Esophagus squamous epithelium (tissue), 5 donors: Measurements from ENCODE around the gene PGLYRP2. TPM values are rescaled to one million over a fixed set of nuclear protein-coding genes. Genes with fewer than 3 reads are reported as not detected.
A peak's percentile ranks its signal among the peaks of the same experiment; 100 is the strongest.

Source experiments
- DNase-seq: peaks from one replicate; lab custom pipeline; 2025; lab: John Stamatoyannopoulos, UW
- H3K27ac ChIP-seq, 4 donors: fragments of 200-600 bp; sonication (generic); one replicate each; pipeline ENCODE4 v1.5.1; 2016 to 2019; ENCODE audit warnings: mild to moderate bottlenecking in 1 of 4
- H3K27me3 ChIP-seq, 4 donors: fragments of 200-600 bp; sonication (generic); 1 replicate in 3 of 4; 2 replicates in 1 of 4; pipeline versions ENCODE4 v1.5.1 to v1.6.0; 2017 to 2021; ENCODE audit warnings: antibody characterized with exemption in 1 of 4
- H3K36me3 ChIP-seq, 3 donors: fragments of 200-600 bp; sonication (generic); one replicate each; pipeline ENCODE4 v1.5.1; 2016 to 2019
- H3K4me1 ChIP-seq, 3 donors: fragments of 200-600 bp; sonication (generic); one replicate each; pipeline ENCODE4 v1.5.1; 2017 to 2019
- H3K4me3 ChIP-seq, 4 donors: fragments of 200-600 bp; sonication (generic); 1 replicate in 3 of 4; 2 replicates in 1 of 4; pipeline ENCODE4 v1.5.1; 2016 to 2019; ENCODE audit warnings: mild to moderate bottlenecking in 2 of 4, moderate library complexity in 1 of 4
- H3K9me3 ChIP-seq, 3 donors: fragments of 200-600 bp; sonication (generic); one replicate each; pipeline ENCODE4 v1.5.1; 2016 to 2019
- CTCF ChIP-seq, 6 experiments: fragments of 450-650 bp in 4 of 6; fragments of 200-600 bp in 2 of 6; sonication (generic) in 2 of 6; IDR thresholded peaks; one replicate each; pipeline ENCODE4 v1.5.1; 2016 to 2019; ENCODE audit warnings: antibody characterized with exemption in 6 of 6, mild to moderate bottlenecking in 4 of 6, moderate library complexity in 4 of 6
- POLR2A ChIP-seq, 4 donors: fragments of 450-650 bp; IDR thresholded peaks; one replicate each; pipeline ENCODE4 v1.6.1; 2017; ENCODE audit warnings: antibody characterized with exemption in 4 of 4, mild to moderate bottlenecking in 4 of 4, moderate library complexity in 3 of 4
- WGBS, 2 donors: methylation state at CpG; one replicate each; pipeline ENCODE4 v1.1.5; 2018; 5-methylcytosine and 5-hydroxymethylcytosine counted together
- intact Hi-C: fragments of 100-400 bp; cut with DNase I; formaldehyde crosslinking; loops from one replicate; pipeline ENCODE4 v1.15.0; 2022
- total RNA-seq, 4 donors: library from RNA; depleted of rRNA; stranded (reverse); fragments of >200 nt; gene quantifications; one replicate each; pipeline ENCODE4 v1.1.0, GENCODE V29; 2016
- donor health status: DM: yes; HTN: yes; CAD: no.

Gene PGLYRP2
- total RNA-seq, 4 donors from 2014 or later = not detected

DNA sequence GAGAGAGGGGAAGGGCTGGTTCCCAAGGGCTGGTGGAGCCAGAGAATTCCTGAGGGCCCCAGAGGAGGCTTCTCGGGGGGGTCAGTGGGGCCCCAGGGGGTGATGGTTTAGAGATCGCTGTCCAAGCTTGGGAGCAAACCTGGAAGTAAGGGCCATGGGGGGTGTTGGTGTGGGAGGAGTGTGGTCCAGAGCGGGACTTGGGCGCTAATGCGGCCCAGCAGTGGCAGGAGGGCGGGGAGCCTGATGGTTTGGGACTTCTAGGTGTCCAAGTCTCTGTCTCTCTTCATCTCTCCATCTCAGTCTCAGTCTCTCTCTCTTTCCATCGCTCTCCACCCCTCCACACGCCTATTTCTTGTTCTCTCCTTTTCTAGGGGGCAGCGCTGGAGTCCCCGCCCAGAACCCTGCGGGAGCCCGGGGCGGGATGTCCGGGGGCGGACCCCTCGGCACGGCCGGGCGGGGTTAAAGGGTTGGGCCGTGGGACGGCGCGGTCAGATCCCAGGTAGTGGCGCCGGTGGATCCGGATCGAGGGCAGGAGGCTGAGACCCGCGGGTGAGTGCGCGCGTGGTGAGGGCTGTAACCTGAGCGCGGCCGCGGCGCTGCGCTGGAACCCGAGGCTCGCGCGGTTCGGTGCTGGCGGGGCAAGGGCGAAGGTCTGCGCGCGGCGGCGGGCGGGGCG, 28.9 kb upstream of the PGLYRP2 start, which contains the start of gene CYP4F22:
TSS of gene CYP4F22 (plus strand) at position 491 of the 676 bp plus-strand sequence. CDS start 16,812 bp downstream, outside the sequence.
- H3K27ac ChIP-seq = peak within 1 kb of the TSS in 2 of 4 donors; percentile 83 to 85
- H3K27me3 ChIP-seq = peaks cover 0 to 79% (median 4%) of the 10 kb centered on the region in 4 donors
- H3K9me3 ChIP-seq = no peaks in the 10 kb centered on the region
- TF ChIP-seq CTCF (IDR thresholded peaks at IDR 0.05) (no peak), POLR2A (IDR thresholded peaks at IDR 0.05) (no peak)
- no peaks in the 10 kb centered on the region for H3K36me3 ChIP-seq
- intact Hi-C loops = no loop called here
- H3K4me3 ChIP-seq = peak within 1 kb of the TSS; percentile 12 to 56 (median 36)
- 8 to 14% methylated on average over 17 to 24 of the region's 52 CpGs for WGBS, 2 donors
- H3K4me1 ChIP-seq = peaks cover 4 to 44% (median 7%) of the 10 kb centered on the region in 3 donors
- DNase-seq = no peak

DNA sequence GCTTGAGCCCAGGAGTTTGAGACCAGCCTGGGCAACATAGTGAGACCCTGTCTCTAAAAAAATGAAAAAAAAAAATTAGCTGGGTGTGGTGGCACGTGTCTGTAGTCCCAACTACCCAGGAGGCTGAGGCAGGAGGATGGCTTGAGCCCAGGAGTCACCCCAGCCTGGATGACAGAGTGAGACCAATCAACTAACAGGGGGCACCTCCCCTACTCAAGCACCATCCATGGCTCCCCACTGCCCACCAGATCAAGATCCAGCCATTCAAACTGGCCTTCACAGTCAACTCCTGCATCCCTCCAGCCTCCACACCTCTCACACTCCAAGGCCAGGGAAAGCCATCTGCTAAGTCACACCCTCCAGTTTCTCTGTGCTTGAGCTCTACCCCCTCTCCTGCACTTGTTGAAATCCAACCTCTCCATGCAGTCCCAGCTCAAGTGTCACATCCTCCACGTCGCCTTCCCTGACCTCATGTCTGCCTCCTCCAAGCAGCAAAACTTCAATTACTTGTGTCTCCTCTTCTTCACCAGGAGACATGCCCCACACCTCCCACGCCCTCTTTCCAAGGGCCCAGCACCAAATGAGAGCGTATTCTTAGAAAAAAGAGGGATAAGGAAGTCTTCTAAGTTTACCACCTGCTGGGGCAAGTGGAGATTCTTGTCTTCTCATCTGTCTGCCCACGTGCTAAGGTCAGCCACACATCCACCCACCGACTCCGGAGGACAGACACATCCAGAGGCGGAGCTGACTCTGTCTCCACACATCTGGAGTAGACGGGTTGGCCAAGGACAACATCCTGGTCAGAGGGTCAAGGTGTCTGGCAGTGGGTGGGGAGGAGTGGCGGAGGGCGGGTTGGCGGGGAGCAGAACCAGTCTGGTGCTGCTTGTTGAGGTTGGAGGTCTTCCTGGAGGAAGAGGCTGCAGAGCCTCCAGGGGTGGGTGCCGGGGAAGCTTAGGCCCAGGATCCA, 28.1 kb upstream of the PGLYRP2 start:
- Histone ChIP-seq H3K27me3 (peaks cover 0 to 87% (median 4%) of the 10 kb centered on the region in 4 donors), H3K4me3 (no peak overlapping the region)

DNA sequence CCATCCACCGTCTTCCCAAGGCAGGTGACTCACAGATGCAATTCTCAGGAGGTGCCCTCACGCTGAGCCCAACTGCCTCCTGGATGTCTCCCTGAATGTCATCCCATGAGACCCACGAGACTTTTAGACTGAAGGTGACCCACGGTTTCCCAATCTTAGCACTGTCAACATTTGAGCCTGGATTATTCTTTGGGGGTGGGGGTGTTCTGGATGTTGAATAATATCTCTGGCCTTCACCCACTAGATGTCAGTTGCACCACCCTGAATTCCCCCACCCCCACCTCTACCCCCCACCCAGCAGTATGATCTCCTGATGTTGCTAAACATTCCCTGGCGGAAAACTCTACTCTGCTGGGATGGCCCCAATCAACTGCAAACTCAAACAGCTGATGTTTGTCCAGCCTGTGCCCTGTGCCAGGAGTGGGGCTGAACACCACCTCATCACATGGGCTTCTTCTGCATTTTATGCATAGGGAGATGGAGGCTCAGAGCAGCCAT, 26.8 kb upstream of the PGLYRP2 start:
- 68 to 86% methylated on average over 3 to 4 of the region's 5 CpGs for WGBS, 2 donors
- no peaks in the 10 kb centered on the region for H3K9me3 ChIP-seq
- peaks cover 0 to 80% (median 4%) of the 10 kb centered on the region in 4 donors for H3K27me3 ChIP-seq
- H3K4me3 ChIP-seq = no peak overlapping the region
- TF ChIP-seq POLR2A (IDR thresholded peaks at IDR 0.05) (no peak), CTCF (IDR thresholded peaks at IDR 0.05) (no peak)
- no peak overlapping the region for H3K27ac ChIP-seq
- peaks cover 4 to 33% (median 7%) of the 10 kb centered on the region in 3 donors for H3K4me1 ChIP-seq
- DNase-seq = no peak
- intact Hi-C loops = no loop called here
- H3K36me3 ChIP-seq = no peaks in the 10 kb centered on the region

More for the DNA sequence above, 28.1 kb upstream of the PGLYRP2 start:
- WGBS, 2 donors = 62 to 64% methylated on average over 7 to 12 of the region's 14 CpGs
- DNase-seq = no peak
- Histone ChIP-seq H3K36me3 (no peaks in the 10 kb centered on the region), H3K27ac (no peak overlapping the region), H3K4me1 (peaks cover 4 to 44% (median 7%) of the 10 kb centered on the region in 3 donors), H3K9me3 (no peaks in the 10 kb centered on the region)
- TF ChIP-seq CTCF (IDR thresholded peaks at IDR 0.05) (no peak), POLR2A (IDR thresholded peaks at IDR 0.05) (no peak)
- intact Hi-C loops = no loop called here

GRCh38 chr19:15502264-15502663, 23.0 kb upstream of the PGLYRP2 start:
- Histone ChIP-seq H3K27me3 (peaks cover 0 to 53% (median 0%) of the 10 kb centered on the region in 4 donors), H3K36me3 (no peaks in the 10 kb centered on the region), H3K9me3 (no peaks in the 10 kb centered on the region), H3K4me3 (no peak overlapping the region), H3K27ac (no peak overlapping the region), H3K4me1 (no peaks in the 10 kb centered on the region)
- TF ChIP-seq CTCF (IDR thresholded peaks at IDR 0.05) (no peak), POLR2A (IDR thresholded peaks at IDR 0.05) (no peak)
- intact Hi-C loops = no loop called here
- WGBS, 2 donors = 55 to 67% methylated on average over 1 of the region's 1 CpG
- DNase-seq = no peak
